Body of pancreas (tissue), 4 donors: Measurements from ENCODE around the gene ADH6. TPM values are rescaled to one million over a fixed set of nuclear protein-coding genes. Genes with fewer than 3 reads are reported as not detected.

Experiments
- ATAC-seq: fragments of 150-250 bp; one replicate; pipeline ENCODE4 v1.9.1; 2016
- DNase-seq, 4 donors: peaks; one replicate each; pipeline ENCODE4 v3.0.0-alpha.2; 2019
- H3K27ac ChIP-seq, 4 donors: fragments of 200-600 bp; sonication (generic); 1 replicate in 3 of 4; 2 replicates in 1 of 4; pipeline versions ENCODE4 v1.5.1 to v1.6.1; 2016 to 2019; ENCODE audit warnings: mild to moderate bottlenecking in 1 of 4, mixed read lengths in 1 of 4, moderate library complexity in 1 of 4
- H3K27me3 ChIP-seq, 2 donors: fragments of 200-600 bp; sonication (generic); one replicate each; pipeline ENCODE4 v1.6.0; 2016; ENCODE audit warnings: mild to moderate bottlenecking in 1 of 2
- H3K36me3 ChIP-seq, 2 donors: fragments of 200-600 bp; sonication (generic); replicated peaks in 1 of 2; 2 replicates each; pipeline ENCODE4 v1.5.1; 2016; ENCODE audit warnings: low read depth in 2 of 2; ENCODE audit not compliant: insufficient read depth in 1 of 2
- H3K4me1 ChIP-seq: fragments of 200-600 bp; sonication (generic); one replicate; pipeline ENCODE4 v1.6.0; 2016
- H3K4me3 ChIP-seq, 2 donors: fragments of 200-600 bp; sonication (generic); 1 replicate in 1 of 2; 2 replicates in 1 of 2; pipeline ENCODE4 v1.5.1; 2016 to 2019
- H3K9me3 ChIP-seq, 3 donors: fragments of 200-600 bp; sonication (generic); 1 replicate in 2 of 3; 2 replicates in 1 of 3; pipeline ENCODE4 v1.5.1; 2016
- POLR2A ChIP-seq, 3 donors: fragments of 450-650 bp; IDR thresholded peaks; one replicate each; pipeline ENCODE4 v1.6.1; 2016; ENCODE audit warnings: antibody characterized with exemption in 3 of 3, mild to moderate bottlenecking in 2 of 3
- WGBS, 2 donors: methylation state at CpG; one replicate each; pipeline ENCODE4 v1.1.5; 2017; 5-methylcytosine and 5-hydroxymethylcytosine counted together
- intact Hi-C: fragments of 100-400 bp; cut with DNase I; formaldehyde crosslinking; loops from one replicate; pipeline ENCODE4 v1.15.1; 2023
- total RNA-seq, 2 donors: library from RNA; depleted of rRNA; stranded (reverse); fragments of >200 nt; gene quantifications; one replicate each; pipeline ENCODE4 v1.1.0, GENCODE V29; 2016
- TF ChIP-seq, protein P1 (sequence below), 7 experiments: fragments of 450-650 bp in 4 of 7; fragments of 200-600 bp in 3 of 7; sonication (generic) in 3 of 7; IDR thresholded peaks; one replicate each; pipeline ENCODE4 v1.5.1; 2016 to 2019; ENCODE audit warnings: antibody characterized with exemption in 7 of 7

Gene ADH6
- total RNA-seq: not detected

DNA sequence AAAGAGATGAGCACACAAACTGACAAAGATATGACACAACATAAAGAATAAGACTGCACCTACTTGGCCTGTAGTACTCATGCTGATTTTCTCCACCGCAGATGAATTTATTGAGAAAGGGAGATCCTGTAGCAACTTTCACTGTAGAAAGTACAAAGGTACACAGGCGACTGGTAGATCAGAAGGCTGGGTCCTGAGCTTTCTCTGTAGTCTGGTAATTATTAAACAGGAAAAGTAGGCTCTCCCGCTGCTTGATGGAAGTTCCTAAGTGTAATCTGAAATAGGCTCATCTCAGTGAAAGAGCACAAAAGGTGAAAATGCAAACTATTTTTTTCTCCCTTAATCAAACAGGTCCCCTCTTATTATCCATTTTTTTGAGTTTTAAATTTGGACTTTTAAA, at the start of gene ADH6:
ADH6 (minus strand) TSS at position 175 of the 400 bp plus-strand sequence; CDS start at position 81, 94 bp downstream.
- 11 to 26% methylated on average over 3 of the region's 3 CpGs for WGBS, 2 donors
- peak; percentile 69 for ATAC-seq
- TF ChIP-seq POLR2A (IDR thresholded peaks at IDR 0.05): no peak
- TF ChIP-seq, protein P1, sequence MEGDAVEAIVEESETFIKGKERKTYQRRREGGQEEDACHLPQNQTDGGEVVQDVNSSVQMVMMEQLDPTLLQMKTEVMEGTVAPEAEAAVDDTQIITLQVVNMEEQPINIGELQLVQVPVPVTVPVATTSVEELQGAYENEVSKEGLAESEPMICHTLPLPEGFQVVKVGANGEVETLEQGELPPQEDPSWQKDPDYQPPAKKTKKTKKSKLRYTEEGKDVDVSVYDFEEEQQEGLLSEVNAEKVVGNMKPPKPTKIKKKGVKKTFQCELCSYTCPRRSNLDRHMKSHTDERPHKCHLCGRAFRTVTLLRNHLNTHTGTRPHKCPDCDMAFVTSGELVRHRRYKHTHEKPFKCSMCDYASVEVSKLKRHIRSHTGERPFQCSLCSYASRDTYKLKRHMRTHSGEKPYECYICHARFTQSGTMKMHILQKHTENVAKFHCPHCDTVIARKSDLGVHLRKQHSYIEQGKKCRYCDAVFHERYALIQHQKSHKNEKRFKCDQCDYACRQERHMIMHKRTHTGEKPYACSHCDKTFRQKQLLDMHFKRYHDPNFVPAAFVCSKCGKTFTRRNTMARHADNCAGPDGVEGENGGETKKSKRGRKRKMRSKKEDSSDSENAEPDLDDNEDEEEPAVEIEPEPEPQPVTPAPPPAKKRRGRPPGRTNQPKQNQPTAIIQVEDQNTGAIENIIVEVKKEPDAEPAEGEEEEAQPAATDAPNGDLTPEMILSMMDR (IDR thresholded peaks at IDR 0.05): no peak
- H3K36me3 ChIP-seq: no peaks in the 10 kb centered on the region
- no peak within 1 kb of the TSS for H3K4me3 ChIP-seq
- intact Hi-C loops: no loop called here
- peak; percentile 23 to 56 (median 39) for DNase-seq
- no peaks in the 10 kb centered on the region for H3K9me3 ChIP-seq
- H3K4me1 ChIP-seq: peaks cover 13% of the 10 kb centered on the region
- H3K27ac ChIP-seq: no peak within 1 kb of the TSS
- H3K27me3 ChIP-seq: no peaks in the 10 kb centered on the region

DNA sequence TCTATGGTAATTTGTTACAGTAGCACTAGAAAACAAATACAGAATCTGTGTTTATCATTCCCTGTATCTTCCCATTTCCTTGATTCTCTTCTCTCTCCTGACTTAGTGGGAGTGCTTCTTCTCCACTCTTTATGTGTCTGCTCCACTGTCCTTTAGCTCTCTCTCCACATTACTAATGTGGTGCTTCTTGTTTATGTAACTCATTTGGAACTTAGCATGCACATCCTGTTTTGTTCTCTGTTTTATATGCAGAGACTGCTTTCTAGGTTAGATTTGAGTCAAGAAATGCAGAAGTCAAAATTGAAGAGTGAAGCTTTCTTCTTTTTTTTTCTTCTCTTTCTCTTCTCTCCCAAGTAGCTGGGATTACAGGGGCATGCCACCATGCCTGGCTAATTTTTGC, 45.9 kb upstream of the ADH6 start:
- Histone ChIP-seq H3K27ac (no peak overlapping the region), H3K4me3 (no peak overlapping the region), H3K27me3 (no peaks in the 10 kb centered on the region), H3K36me3 (no peaks in the 10 kb centered on the region), H3K9me3 (no peaks in the 10 kb centered on the region), H3K4me1 (no peaks in the 10 kb centered on the region)
- TF ChIP-seq, protein P1 (IDR thresholded peaks at IDR 0.05): no peak
- TF ChIP-seq POLR2A (IDR thresholded peaks at IDR 0.05): no peak
- ATAC-seq (no peak), DNase-seq (no peak)
- intact Hi-C loops: no loop called here

DNA sequence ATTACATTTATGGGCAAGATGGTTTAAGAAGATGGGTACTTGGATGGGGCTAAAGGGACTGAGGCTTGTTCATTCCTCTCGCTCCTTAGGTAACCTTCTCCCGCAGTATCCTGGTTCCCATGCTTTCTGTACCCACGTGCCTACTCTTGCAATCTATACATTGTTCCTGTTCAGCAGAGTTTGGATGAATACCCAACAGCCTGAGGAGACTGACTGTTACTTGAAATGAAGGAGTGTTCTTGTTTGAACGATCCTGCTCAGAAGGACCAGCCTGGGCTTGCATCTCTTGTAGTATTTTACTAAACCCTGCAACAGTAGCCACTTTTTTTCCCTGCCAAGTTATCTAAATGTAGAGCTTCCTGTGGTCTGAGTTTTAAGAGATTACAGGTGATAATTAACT, 33.7 kb upstream of the ADH6 start:
- no peaks in the 10 kb centered on the region for H3K36me3 ChIP-seq
- no peak overlapping the region for H3K27ac ChIP-seq
- 86 to 90% methylated on average over 4 of the region's 4 CpGs for WGBS, 2 donors
- ATAC-seq (no peak), DNase-seq (no peak)
- intact Hi-C loops: no loop called here
- H3K4me1 ChIP-seq: no peaks in the 10 kb centered on the region
- TF ChIP-seq, protein P1 (IDR thresholded peaks at IDR 0.05): no peak
- TF ChIP-seq POLR2A (IDR thresholded peaks at IDR 0.05): no peak
- H3K27me3 ChIP-seq: no peaks in the 10 kb centered on the region
- no peaks in the 10 kb centered on the region for H3K9me3 ChIP-seq
- H3K4me3 ChIP-seq: no peak overlapping the region

DNA sequence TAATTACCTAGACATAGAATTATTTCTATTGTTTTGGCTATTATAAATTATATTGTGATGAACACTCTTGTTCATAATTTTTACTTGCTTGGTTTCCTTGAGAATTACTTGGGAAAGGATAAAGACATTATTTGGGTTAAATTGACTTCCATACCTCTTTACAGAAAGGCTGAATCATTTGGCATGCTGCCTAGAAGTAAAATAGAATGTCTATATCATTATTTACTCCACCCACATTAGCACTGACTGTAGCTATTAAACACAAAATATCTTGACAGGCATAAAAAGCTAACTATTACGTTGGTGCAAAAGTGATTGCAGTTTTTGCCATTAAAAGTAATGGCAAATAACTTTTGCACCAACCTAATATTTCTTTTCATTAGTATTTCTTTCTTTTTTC, 29.7 kb upstream of the ADH6 start:
- H3K27me3 ChIP-seq: no peaks in the 10 kb centered on the region
- H3K4me3 ChIP-seq: no peak overlapping the region
- no peaks in the 10 kb centered on the region for H3K4me1 ChIP-seq
- no peak for DNase-seq
- H3K9me3 ChIP-seq: no peaks in the 10 kb centered on the region
- 68 to 75% methylated on average over 1 of the region's 1 CpG for WGBS, 2 donors
- intact Hi-C loops: no loop called here
- TF ChIP-seq, protein P1 (IDR thresholded peaks at IDR 0.05): no peak
- TF ChIP-seq POLR2A (IDR thresholded peaks at IDR 0.05): no peak
- no peak overlapping the region for H3K27ac ChIP-seq
- no peak for ATAC-seq
- H3K36me3 ChIP-seq: no peaks in the 10 kb centered on the region

DNA sequence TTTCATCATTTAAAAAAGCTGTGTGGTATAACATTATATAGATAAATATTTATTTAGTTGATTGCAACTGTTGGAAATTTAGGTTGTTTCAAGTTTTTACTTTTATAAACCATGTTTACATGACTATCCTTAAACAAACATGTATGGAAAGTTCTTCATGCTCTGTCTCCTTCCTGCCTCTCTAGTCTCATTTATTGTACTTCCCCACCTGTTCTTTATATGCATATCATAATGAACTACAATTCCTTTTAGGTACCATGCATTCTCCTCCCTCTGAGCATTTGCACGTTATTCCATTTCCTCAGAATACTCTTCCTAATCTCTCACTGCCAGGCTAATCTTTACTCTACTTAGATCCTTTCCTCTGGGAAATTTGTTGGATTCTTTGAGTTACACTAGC, 16.9 kb upstream of the ADH6 start:
- intact Hi-C loops: no loop called here
- no peaks in the 10 kb centered on the region for H3K9me3 ChIP-seq
- no peaks in the 10 kb centered on the region for H3K27me3 ChIP-seq
- ATAC-seq (no peak), DNase-seq (no peak)
- H3K4me1 ChIP-seq: no peaks in the 10 kb centered on the region
- H3K4me3 ChIP-seq: no peak overlapping the region
- TF ChIP-seq POLR2A (IDR thresholded peaks at IDR 0.05): no peak
- TF ChIP-seq, protein P1 (IDR thresholded peaks at IDR 0.05): no peak
- 70 to 88% methylated on average over 1 of the region's 1 CpG for WGBS, 2 donors
- H3K27ac ChIP-seq: no peak overlapping the region
- no peaks in the 10 kb centered on the region for H3K36me3 ChIP-seq
